AG20443 (cell line): ENCODE results near the gene PPP5C.

ENCODE experiments used
- DNase-seq: peaks from one replicate; pipeline ENCODE4 v3.0.0; 2012; ENCODE audit warnings: low spot score, mixed read lengths

Gene PPP5C

DNA sequence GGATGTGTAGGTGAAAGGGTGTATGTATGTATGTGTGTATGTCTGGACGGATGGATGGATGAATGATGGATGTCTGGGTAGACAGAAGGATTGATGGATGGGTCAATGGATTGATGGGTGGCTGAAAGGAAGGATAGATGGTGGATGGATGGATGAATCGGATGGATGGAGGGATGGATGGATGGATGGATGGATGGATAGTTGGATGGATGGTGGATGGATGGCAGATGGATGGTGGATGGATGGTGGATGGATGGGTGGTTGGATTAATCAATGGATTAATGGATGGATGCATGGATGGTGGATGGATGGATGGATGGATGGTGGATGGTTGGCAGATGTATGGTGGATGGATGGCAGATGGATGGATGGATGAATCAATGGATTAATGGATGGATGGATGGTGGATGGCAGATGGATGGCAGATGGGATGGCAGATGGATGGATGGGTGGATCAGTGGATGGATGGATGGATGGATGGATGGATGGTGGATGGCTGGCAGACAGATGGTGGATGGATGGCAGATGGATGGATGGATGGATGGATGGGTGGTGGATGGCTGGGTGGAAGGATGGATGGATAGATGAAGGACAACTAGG lies 16.5 kb upstream of the PPP5C start:
- DNase-seq, result no peak

DNA sequence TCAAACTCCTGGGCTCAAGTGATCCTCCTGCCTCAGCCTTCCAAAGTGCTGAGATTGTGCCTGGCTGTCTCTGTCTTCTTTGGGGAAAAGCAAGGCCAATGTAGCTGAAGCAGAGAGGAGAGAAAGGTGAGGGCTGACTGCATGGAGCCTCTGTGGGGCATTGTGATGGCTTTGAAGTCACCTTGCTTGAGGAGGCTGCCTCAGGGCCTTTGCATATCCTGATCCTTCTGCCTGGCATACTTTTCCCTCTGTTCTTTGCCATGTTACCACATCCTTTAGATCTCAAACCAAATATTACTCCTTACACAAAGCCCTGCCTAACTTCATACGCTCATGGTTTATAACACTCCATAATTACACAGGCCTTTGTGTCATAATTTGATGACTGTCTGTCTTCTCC lies 9.4 kb upstream of the PPP5C start:
- DNase-seq, result no peak

DNA sequence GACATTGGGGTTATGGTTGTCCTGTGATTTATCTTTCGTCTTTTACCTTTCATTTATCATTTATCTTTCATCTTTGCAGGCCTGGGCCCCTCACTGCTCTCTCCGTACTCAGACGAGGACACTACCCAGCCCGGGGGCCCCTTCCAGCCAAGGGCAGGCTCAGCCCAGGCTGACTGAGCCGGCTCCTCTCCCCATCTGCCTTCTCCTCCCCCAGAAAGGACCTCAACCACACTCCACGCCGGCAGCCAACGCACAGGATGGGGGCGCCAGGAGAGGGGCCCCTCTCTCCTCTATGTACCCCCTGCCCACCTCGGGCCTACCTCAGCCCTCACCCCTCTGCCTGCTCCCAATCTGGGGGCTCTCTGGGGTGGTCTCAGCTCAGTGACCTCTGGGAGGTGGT lies 7.4 kb upstream of the PPP5C start:
- DNase-seq, result no peak

DNA sequence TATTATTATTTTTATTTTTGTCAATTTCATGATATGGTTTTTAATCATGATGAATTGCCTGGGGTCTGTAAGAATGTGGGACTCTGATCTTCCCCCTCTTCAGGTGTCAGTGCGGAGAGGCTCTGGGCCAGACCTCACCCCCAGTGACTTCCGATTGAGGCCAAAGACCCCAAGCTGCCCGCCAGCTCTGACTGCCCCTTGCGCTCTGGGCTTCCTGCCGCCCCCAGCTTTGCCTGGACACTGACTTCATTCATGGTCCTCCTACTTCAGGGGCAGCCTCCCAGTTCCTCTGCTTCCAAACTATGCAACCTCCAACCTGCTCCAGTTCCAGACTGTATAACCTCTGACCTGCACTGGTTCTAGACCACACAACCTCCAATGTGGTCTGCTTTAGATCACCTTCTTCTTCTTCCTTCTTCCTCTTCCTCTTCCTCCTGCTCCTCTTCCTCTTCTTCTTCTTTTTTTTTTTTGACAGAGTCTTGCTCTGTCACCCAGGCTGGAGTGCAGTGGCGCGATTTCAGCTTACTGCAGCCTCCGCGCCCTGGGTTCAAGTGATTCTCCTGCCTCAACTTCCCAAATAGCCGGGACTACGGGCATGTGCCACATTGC lies 6.7 kb upstream of the PPP5C start:
- DNase-seq, result no peak

DNA sequence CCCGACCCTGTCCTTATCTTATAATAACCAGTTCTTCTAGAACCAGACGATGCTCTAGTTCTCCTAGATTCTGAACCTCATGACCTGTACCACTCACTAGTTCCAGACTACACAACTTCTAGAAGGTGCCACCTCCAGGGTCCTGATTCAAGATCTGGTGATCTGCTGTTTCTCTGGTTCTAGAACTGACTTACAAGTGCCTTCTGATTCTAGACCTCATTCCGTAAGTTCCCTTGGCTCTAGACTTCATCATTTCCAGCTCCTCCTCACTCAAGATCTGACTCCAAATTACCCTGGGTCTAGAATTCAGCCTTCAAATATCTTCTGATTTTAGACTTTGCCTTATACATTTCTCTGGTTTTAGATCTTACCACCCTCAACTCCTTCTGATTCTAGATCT lies 5.0 kb upstream of the PPP5C start:
- DNase-seq, result no peak

DNA sequence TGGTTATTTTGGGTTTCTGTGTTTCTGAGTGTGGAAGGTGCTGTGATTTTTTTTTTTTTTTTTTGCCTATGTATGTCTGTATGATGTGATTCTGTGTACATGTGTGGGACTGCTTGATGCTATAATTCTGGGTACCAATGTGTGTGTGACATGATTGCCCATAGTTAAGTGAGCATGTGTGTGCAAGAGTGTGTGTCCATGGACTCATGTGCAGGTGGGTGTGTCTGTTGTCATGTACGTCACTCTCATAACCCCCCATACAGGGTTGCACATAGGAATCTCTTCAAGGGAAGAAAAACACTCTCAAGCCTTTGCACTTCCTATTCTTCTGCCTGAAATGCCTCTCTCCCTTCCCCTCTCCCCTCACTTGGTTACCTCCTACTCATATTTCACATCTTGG lies 2.5 kb upstream of the PPP5C start:
- DNase-seq, result no peak

DNA sequence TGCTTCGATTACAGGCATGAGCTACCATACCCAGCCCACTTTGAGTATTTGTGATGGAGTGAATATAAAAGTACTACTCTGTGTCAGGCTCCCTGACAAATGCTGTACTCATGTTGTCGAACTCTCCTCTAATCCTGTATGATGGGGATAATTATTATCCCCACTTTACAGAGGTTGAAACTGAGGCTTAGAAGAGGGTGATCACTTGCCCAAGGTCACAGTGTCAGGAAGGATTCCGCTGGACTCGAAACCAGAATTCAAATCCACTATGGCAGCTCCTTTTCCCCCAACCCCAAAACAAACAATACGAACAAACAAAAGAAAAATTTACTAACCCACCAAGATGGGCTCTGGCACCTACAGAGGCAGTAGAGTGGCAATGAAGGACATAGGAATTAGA lies 1.7 kb upstream of the PPP5C start:
- no peak for DNase-seq

DNA sequence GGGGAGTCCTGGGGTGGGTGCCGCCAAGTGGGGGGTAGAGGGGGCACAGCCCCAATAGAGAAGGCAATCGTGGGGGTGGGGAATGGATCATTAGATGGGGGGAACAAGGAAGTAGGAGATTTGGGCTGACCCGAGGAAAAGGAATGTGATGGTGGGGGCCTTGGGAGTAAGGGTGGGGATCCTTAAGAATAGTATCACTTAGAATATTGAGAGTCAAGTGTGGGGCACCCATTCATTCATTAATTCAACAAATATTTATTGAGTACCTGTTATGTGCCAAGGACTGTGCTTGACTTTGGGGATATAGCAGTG lies 641 bp downstream of the PPP5C start:
- DNase-seq, result no peak

DNA sequence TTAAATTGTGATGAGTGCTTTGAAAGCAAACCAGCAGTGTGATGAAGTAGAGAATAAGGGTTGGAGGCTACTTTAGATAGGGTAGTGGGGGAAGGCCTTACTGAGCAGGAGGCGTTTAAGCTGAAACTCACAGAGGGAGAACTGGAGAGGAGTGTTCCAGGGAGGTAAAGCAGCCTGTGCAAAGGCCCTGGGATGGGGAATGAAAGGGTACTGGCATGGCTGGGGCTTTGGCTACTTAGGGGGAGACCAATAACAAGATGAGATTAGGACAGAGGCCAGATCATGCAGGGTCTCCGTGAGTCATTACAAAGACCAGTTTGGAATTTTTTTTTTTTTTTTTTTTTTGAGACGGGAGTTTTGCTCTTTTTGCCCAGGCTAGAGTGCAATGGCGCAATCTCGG lies 1.1 kb downstream of the PPP5C start:
- DNase-seq, result no peak

DNA sequence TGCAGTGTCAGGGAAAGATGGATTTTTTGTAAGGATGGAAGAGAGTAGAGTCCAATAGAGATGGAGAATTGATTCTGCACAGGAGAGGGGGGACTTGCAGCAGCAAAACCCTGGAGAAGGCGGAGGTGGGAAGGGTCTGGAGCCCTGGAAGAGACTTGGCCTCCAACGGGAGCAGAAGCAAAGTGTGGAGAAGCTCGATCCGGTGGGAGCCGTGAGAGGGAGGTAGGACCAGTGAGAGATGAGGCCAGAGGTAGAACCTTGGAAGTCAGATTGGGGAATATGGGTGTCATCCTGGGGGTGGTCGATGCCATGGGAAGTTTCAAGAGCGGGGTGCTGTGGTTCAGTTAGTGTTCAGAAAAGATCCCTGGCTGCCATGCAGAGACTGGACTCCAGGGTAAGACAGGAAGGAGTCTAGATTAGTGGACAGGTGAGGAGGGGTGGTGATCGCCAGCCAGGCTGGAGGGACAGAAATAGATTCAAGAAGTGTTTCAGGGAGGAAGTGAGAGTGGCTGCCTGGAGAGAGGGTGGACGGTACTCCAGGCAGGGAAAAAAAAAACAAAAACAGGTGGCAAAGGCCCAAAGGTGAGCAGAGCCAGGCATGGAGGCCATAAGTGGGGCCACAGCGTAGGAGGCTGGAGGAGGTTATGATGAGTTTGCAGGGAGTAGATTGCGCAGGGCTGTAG lies 2.6 kb downstream of the PPP5C start:
- DNase-seq, result no peak

DNA sequence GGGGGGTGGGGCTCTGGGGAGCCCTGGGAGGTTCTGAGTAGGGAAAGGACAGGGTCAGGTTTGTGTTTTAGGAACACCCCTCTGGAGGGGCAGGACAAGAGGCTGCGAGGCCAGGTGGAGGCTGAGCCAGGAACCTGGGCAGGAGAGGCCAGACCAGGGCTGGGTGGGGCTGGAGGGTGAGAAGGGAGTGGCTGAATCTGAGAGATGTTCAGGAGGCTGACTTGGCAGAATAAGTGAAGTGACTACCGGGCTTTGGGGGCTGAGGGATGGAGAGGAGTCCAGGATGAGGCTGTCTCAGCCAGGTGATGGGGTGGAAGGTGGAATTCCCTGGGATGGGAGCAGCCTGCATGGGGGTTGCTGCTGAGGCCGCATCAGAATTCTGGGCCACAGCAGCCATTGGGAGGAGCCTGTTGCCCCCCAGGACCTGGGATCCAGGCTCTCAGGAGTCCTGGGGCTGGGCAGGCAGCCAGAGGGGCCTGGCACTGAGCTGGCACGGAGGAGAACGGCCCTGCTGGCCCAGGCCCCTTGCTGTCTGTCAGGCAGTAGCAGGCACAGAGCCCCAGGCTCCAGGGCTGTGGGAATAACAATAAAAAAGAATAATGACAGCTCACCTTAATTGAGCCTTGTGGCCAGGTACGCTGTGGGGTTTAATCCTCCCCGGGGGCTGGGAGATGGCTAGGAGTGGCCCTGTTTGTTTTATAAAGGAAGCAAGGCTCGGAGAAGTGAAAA lies 3.3 kb downstream of the PPP5C start:
- DNase-seq, result no peak

DNA sequence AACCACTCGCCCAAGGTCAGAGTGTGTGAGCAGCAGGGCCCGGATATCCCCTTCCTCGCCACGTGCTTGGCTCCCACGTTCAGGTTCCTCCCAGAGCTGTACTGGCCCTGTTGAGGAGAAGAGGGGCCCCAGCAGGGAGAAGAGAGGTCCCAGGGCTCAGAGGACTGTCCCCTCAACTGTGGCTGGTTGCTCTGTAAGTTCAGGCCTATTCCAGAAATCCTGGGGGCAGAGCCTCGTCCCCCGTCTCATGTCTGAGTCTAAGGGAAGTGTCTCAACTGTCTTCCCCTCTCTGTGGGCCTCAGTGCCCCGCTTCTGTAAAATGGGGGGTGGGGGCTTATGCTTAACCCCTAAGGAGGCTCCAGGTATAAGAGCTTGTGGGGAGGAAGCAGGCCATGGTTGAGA lies 3.9 kb downstream of the PPP5C start:
- no peak for DNase-seq

DNA sequence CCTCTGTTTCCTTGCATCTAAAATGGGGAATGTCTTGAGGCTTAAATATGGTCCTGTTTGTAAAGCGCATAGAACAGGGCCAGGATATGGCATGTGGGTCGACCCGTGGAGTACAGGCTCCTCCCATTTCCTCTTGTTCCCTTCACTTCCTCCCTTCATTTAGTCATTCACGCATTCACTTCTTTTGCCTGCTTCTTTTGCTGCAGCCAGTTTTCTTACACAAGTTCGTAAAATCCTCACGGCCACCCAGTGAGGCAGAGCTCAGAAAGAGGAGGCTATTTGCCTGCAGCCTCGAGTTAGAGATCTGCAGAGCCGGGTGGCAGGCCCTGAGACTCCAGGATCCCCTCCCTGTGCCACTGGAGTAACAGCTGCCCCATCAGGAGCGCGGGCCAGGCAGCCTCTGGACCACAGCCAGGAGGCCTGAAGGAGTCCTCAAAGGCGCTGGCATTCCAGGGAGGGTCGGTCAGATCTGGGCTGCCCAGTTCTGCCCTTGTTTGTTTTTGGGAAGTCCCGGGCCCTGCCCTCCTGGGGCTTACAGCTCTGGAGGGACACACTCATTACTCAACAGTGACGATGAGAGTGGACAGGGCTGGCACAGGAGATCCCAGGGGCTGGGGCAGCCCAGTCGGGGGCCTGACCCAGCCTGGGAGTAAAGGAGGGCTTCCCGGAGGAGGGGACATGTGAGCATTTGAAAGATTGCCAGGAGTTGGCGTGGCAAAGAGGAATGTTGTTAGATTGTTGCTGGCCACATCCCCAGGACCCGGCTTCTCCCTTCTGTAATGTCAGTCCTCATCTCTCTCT lies 4.6 kb downstream of the PPP5C start:
- DNase-seq, result peak; percentile 73

DNA sequence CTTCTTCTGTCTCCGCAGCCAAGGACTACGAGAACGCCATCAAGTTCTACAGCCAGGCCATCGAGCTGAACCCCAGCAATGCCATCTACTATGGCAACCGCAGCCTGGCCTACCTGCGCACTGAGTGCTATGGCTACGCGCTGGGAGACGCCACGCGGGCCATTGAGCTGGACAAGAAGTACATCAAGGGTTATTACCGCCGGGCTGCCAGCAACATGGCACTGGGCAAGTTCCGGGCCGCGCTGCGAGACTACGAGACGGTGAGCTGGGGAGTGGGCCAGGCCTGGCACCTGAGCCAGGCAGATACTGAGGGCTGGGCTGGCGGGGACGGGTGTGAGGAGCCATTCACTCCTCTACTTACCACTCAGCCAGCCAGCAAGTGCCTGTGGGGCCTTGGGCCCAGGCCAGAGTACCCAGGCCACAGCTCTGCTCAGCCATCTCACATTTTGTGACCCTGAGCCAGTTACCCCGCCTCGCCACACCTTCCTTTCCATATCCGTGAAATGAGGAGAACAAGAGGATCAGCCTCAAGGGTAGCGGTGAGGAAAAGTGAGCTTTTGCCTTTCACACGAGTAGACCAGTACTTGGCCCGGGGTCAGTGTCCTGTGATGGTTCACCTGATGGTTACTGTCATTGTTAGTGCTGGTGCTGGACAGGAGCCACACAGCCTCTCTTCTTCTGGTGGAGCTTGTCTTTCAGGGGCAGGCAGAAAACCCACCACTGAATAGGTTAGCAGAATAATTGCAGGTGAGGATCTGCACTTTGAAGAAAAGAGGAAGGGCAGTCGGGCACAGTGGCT lies 7.0 kb downstream of the PPP5C start:
- DNase-seq, result no peak

DNA sequence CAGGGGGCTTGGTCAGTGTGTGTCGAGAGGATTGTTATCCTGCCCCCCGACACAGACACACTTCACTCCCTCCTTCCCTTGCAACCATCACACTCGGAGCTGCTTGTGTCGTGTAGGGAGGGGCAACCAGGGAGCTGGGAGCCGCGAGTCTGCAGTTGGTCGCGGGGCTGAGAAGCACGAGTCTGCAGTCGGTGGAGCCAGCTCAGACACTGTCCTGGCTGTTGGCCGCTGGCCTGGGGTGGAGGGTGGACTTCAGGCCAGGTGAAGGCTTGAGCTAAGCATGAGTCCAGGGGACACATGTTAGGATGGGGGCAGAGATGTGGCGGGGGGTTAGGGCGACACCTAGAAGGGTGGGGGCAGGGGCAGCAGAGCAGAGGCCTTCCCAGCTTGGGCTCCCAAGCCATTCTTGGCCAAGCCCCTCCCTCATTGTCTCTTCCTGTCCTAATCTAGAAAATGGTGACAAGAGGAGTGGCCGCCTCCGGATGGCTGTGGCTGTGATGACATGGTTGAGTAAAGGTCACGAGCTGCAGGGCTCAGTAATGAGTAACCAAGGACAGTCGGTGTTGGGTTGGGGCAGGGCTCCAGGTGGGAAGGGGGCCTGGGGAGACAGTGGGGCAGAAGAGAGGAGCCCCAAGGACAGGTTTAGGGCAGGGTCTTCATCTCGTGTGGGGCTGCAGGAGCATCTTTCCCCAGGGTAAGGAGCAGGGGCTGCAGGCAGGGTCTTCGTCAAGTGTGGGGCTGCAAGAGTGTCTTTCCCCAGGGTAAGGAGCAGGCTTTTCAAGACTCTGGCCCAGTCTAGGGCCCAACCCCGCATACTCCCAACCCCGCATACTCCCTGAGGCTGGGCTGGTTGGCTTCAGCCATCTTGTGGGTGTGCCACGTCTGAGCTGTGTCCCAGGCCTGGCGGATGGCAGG lies 8.6 kb downstream of the PPP5C start:
- no peak for DNase-seq

DNA sequence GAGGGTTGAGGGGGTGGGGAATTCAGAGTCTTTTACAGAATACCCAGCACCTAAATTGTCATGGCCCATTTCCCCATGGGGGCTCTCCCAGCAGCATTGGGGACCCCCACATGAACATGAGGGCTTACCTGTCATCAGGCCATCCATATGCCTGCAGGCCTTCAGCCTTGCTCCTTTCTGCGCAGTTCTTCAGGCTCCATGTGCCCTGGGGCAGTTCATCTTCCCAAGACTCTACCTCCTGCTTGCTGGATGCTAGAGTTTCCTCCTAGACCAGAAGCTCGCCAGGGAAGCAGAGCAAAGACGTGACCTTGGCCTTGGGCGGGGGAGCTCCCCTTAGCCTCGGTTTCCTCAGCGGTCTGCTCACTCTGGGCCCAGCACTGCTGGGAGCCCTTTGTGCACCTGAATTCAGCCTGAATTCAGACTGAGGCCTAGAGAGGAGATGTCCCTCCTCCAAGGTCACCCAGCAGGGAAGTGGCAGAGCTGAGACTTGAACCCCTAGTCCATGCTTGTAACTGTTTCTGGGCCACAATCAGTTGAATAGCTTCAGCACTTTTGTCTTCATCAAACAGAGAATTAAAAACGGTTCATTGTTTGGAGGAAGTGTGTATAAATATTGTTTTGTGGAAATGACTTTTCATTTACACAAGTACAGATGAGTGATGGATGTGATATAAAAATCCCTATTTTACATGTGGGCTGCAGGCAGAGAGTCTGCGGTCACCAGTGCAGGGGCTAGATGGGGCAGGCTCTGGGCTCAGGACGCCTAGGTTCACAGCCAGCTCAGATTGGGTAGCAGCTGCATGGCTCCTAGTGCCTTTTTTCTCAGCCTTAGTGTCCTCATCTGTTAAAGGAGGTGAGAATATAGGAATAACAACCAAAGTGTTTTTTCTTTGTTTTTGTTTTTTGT lies 9.5 kb downstream of the PPP5C start:
- no peak for DNase-seq

DNA sequence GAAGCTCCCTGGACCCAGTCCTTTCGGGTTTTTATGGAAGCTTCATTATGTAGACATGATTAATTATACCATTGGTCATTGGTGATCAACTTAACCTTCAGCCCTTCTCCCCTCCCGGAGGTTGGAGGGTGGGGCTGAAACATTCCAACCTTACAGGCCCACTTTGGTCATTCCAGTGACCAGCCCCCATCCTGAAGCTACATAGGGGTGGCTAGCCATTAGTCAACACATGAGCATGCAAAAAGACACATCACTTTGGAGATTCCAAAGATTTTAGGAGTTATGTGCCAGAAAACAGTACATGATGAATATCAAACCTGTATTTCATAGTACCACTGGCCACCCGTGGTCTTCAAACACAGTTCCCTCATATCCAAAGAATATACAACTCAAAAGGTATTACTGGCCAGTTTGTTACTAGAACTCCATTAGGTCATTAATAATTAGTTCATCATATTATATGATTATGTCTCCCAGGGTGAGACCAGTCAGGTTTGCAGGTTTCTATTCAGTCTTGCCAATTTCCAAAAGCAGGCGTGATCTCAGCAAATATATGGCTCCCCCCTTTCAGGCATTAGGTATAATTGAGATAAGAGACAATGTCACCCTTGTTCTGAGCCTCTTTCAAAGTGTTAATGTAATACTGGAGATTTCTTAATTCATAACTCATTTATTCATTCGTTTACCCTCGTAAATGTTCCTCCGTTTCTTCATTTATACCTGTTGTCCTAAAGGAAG lies 11.1 kb downstream of the PPP5C start:
- DNase-seq, result peak; percentile 41

DNA sequence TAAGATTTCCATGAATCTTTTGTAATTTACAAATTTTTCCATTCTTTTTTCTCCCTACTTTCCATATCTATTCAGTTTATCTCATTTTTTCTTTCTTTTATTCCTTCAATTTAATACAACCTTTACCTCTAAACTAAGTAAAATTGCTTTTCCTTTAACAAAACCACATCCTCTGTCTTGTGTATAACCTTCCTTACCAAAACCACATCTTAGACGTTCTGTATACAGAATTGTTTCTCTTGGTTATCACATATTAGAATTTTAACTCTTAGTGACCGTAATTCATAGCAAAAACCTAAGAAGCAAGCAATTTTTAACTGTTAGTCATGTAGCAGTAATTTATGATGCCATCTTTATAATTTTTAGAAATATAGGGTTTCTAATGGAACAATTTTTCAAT lies 15.0 kb downstream of the PPP5C start:
- DNase-seq, result no peak

DNA sequence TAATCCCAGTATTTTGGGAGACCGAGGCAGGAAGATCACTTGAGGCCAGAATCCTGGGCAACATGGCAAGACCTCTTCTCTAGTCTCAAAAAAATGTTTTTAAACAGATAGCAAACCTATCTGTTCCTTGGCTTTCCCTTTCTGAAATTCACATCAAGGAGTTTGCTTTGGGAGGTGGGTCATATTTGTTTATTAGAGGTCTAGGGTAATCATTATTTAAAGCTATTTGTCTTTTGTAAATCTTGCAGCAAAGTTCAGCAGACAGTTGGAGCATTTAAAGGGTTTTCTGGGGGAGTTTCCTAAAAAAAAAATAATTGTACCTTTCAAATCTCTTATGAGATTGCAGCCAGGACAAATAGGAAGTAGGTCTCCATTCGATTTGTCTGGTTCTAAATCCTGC lies 17.5 kb downstream of the PPP5C start:
- no peak for DNase-seq
